Karpas-422 (cell line): ENCODE data around the gene METTL5. TPM values are rescaled to one million over a fixed set of nuclear protein-coding genes. Genes with fewer than 3 reads are reported as not detected.
A peak's percentile ranks its signal among the peaks of the same experiment; 100 is the strongest.
"Not testable (repeated sequence)": the region's sequence is repeated elsewhere in the genome, so short reads cannot be mapped to it uniquely, and the experiment has no call there.

Experiments used
- DNase-seq: peaks from one replicate; pipeline ENCODE4 v3.0.0-alpha.2; 2015
- H2AFZ ChIP-seq: fragments of 200-600 bp; sonication (generic); 2 replicates; pipeline ENCODE4 v1.6.1; 2014; ENCODE audit warnings: antibody characterized with exemption, low read length, mixed read lengths
- H3K27ac ChIP-seq: fragments of 200-600 bp; sonication (generic); 2 replicates; pipeline ENCODE4 v1.5.1; 2014; ENCODE audit warnings: mild to moderate bottlenecking, low read length, moderate library complexity
- H3K27me3 ChIP-seq: fragments of 200-600 bp; sonication (generic); 2 replicates; pipeline ENCODE4 v1.6.1; 2014; ENCODE audit warnings: low read length, mixed read lengths
- H3K36me3 ChIP-seq: fragments of 200-600 bp; sonication (generic); 2 replicates; pipeline ENCODE4 v1.6.1; 2014; ENCODE audit warnings: low read length, mixed read lengths; ENCODE audit not compliant: insufficient read depth
- H3K4me1 ChIP-seq: fragments of 200-600 bp; sonication (generic); 2 replicates; pipeline ENCODE4 v1.6.1; 2014; ENCODE audit warnings: mild to moderate bottlenecking, low read length, mixed read lengths
- H3K4me2 ChIP-seq: fragments of 200-600 bp; sonication (generic); 2 replicates; pipeline ENCODE4 v1.6.1; 2014; ENCODE audit warnings: low read length, low read depth, mild to moderate bottlenecking; ENCODE audit not compliant: poor library complexity, severe bottlenecking
- H3K4me3 ChIP-seq: fragments of 200-600 bp; sonication (generic); 2 replicates; pipeline ENCODE4 v1.5.1; 2014; ENCODE audit warnings: mild to moderate bottlenecking, antibody characterized with exemption, low read length, mixed read lengths
- H3K79me2 ChIP-seq: fragments of 200-600 bp; sonication (generic); 2 replicates; pipeline ENCODE4 v1.6.1; 2014; ENCODE audit warnings: mild to moderate bottlenecking, low read length, mixed read lengths
- H3K9ac ChIP-seq: fragments of 200-600 bp; sonication (generic); 2 replicates; pipeline ENCODE4 v1.6.0; 2014; ENCODE audit warnings: low read length
- H3K9me2 ChIP-seq: fragments of 200-600 bp; sonication (generic), shearing (Covaris generic); replicated peaks from 2 replicates; pipeline ENCODE4 v1.6.0; 2014; ENCODE audit warnings: mild to moderate bottlenecking, low read length, moderate library complexity; ENCODE audit not compliant: insufficient read depth
- H3K9me3 ChIP-seq: fragments of 300-700, 200-600 bp; sonication (generic); 2 replicates; pipeline ENCODE4 v1.6.1; 2014; ENCODE audit warnings: low read length, mixed read lengths
- H4K20me1 ChIP-seq: fragments of 200-600 bp; sonication (generic); 2 replicates; pipeline ENCODE4 v1.6.1; 2014; ENCODE audit warnings: mild to moderate bottlenecking, antibody characterized with exemption, low read length, low read depth; ENCODE audit not compliant: insufficient read depth
- total RNA-seq: library from RNA; depleted of rRNA; stranded (reverse); fragments of >200 nt; shearing (Covaris generic); gene quantifications from 2 replicates; pipeline ENCODE4 v1.2.3, GENCODE V29; 2014; ENCODE audit warnings: low replicate concordance

Gene METTL5
- total RNA-seq, 1 experiment from 2014 or later: 100 TPM

DNA sequence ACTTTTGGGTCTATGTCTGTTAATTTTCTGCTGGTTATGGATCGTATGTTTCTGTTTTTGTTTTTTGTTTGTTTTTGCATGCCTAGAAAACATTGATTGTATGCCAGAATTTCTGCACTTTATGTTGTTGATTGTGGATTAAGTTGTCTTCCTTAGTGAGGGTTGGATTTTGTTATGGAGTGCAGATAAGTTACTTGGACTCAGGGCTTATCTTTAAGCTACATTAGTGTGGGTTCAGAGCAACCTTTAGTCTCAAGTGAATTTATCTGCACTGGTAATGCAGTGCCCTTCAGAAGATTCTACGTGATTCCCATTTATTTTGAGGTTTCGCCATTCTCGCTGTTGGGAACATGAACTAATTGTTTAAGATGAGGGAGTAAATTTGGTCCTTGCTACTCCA is 35.4 kb upstream of the METTL5 start:
- peak; percentile 28 for DNase-seq
- H3K36me3 ChIP-seq: no peaks in the 10 kb centered on the region
- H3K79me2 ChIP-seq: peaks cover 65% of the 10 kb centered on the region
- no peaks in the 10 kb centered on the region for H3K9me2 ChIP-seq
- H4K20me1 ChIP-seq: no peaks in the 10 kb centered on the region
- no peak overlapping the region for H3K4me2 ChIP-seq
- no peak overlapping the region for H2AFZ ChIP-seq
- no peaks in the 10 kb centered on the region for H3K9me3 ChIP-seq
- no peak overlapping the region for H3K9ac ChIP-seq
- no peaks in the 10 kb centered on the region for H3K4me1 ChIP-seq
- no peak overlapping the region for H3K4me3 ChIP-seq
- no peak overlapping the region for H3K27ac ChIP-seq
- H3K27me3 ChIP-seq: no peaks in the 10 kb centered on the region

GRCh38 chr2:169859423-169859822 is 34.7 kb upstream of the METTL5 start:
- Histone ChIP-seq H3K36me3 (peaks cover 3% of the 10 kb centered on the region), H3K27me3 (no peaks in the 10 kb centered on the region), H4K20me1 (no peaks in the 10 kb centered on the region), H3K27ac (no peak overlapping the region), H3K4me1 (no peaks in the 10 kb centered on the region), H2AFZ (no peak overlapping the region), H3K9me3 (no peaks in the 10 kb centered on the region), H3K4me3 (no peak overlapping the region), H3K9ac (no peak overlapping the region), H3K9me2 (no peaks in the 10 kb centered on the region), H3K4me2 (no peak overlapping the region), H3K79me2 (peaks cover 70% of the 10 kb centered on the region)
- no peak for DNase-seq

- not testable (repeated sequence) for H3K27ac ChIP-seq, H3K4me2 ChIP-seq, DNase-seq, H3K4me3 ChIP-seq, H3K4me1 ChIP-seq, H4K20me1 ChIP-seq, H3K9ac ChIP-seq, H3K9me2 ChIP-seq, H2AFZ ChIP-seq, H3K27me3 ChIP-seq, H3K9me3 ChIP-seq, H3K36me3 ChIP-seq
- peaks cover 64% of the 10 kb centered on the region for H3K79me2 ChIP-seq
Measured at GRCh38 chr2:169855281-169856258, 30.9 kb upstream of the METTL5 start.

- Histone ChIP-seq H2AFZ (no peak overlapping the region), H3K4me1 (peaks cover 6% of the 10 kb centered on the region), H3K27me3 (no peaks in the 10 kb centered on the region), H3K9ac (no peak overlapping the region), H3K36me3 (peaks cover 6% of the 10 kb centered on the region), H3K9me2 (no peaks in the 10 kb centered on the region), H3K9me3 (no peaks in the 10 kb centered on the region), H3K4me2 (no peak overlapping the region), H4K20me1 (no peaks in the 10 kb centered on the region), H3K79me2 (peaks cover 64% of the 10 kb centered on the region), H3K4me3 (no peak overlapping the region), H3K27ac (no peak overlapping the region)
- DNase-seq: peak; percentile 32
Measured at GRCh38 chr2:169853041-169853668, 28.4 kb upstream of the METTL5 start.

DNA sequence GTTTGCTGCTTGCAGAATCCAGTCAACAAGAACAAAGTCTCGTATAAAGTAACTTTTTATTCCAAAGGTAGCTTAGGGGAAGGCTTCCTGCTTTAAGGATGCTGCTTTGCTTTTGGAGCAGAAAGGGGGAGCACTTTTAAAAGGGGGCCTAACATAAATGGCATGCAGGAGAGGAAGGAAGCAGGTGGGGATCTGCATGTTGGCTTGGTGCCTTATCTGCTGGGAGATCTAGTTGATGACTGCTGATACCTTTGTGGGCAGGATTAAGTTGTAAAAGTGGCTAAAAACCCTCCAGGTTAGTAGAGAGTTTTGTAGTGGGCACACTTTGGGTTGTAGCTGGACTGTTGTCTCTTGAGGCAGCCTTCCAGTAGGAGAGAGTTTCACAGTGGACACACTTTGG is 25.0 kb upstream of the METTL5 start:
- H4K20me1 ChIP-seq: no peaks in the 10 kb centered on the region
- peaks cover 6% of the 10 kb centered on the region for H3K4me1 ChIP-seq
- no peak overlapping the region for H2AFZ ChIP-seq
- H3K79me2 ChIP-seq: peaks cover 87% of the 10 kb centered on the region
- H3K36me3 ChIP-seq: peaks cover 3% of the 10 kb centered on the region; the same call in 1 of the 2 replicates
- DNase-seq: peak; percentile 40
- no peak overlapping the region for H3K4me3 ChIP-seq
- no peaks in the 10 kb centered on the region for H3K9me2 ChIP-seq
- H3K27me3 ChIP-seq: no peaks in the 10 kb centered on the region
- H3K9me3 ChIP-seq: no peaks in the 10 kb centered on the region
- H3K9ac ChIP-seq: no peak overlapping the region
- no peak overlapping the region for H3K4me2 ChIP-seq
- H3K27ac ChIP-seq: no peak overlapping the region

GRCh38 chr2:169848959-169849693 is 24.4 kb upstream of the METTL5 start:
- H3K4me2 ChIP-seq, H3K9ac ChIP-seq, H3K27ac ChIP-seq, H3K4me1 ChIP-seq, H2AFZ ChIP-seq, H3K36me3 ChIP-seq, H3K9me2 ChIP-seq, H3K4me3 ChIP-seq, H3K9me3 ChIP-seq, H3K27me3 ChIP-seq, H4K20me1 ChIP-seq: not testable (repeated sequence)
- peak; percentile 15 for DNase-seq
- H3K79me2 ChIP-seq: peaks cover 87% of the 10 kb centered on the region

DNA sequence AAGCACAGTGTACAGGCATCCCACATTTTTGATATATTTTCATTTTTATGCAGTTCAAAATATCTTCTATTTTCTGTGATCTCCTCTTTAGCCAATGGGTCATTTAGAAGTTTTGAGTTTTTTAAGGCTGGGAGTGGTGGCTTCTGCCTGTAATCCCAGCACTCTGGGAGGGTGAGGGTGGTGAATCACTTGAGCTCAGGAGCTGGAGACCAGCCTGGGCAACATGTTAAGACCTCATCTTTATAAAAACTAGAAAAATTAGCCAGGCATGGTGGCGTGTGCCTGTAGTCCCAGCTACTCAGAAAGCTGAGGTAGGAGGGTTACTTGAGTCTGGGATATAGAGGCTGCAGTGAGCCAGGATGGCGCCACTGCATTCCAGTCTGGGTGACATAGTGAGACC is 20.3 kb upstream of the METTL5 start:
- Histone ChIP-seq H3K27me3 (no peaks in the 10 kb centered on the region), H3K4me1 (peaks cover 6% of the 10 kb centered on the region), H2AFZ (no peak overlapping the region), H3K36me3 (0 out of 2 replicates have a peak, but pooled peaks cover 3% of the 10 kb centered on the region), H3K4me3 (no peak overlapping the region), H3K79me2 (peaks cover 83% of the 10 kb centered on the region), H3K4me2 (no peak overlapping the region), H3K9me2 (no peaks in the 10 kb centered on the region), H3K27ac (no peak overlapping the region), H4K20me1 (no peaks in the 10 kb centered on the region), H3K9me3 (no peaks in the 10 kb centered on the region), H3K9ac (no peak overlapping the region)
- DNase-seq: peak; percentile 31

DNA sequence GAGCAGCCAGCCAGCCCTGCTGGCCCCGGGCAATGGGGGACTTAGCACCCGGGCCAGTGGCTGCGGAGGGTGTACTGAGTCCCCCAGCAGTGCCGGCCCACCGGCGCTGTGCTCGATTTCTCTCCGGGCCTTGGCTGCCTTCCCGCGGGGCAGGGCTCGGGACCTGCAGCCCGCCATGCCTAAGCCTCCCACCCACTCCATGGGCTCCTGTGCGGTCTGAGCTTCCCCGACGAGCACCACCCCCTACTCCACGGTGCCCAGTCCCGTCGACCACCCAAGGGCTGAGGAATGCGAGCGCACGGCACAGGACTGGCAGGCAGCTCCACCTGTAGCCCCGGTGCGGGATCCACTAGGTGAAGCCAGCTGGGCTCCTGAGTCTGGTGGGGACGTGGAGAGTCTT is 16.9 kb upstream of the METTL5 start:
- H3K4me1 ChIP-seq, H3K4me3 ChIP-seq, H3K9me2 ChIP-seq, H3K9me3 ChIP-seq, H3K9ac ChIP-seq, DNase-seq, H3K27me3 ChIP-seq, H3K4me2 ChIP-seq, H3K36me3 ChIP-seq, H3K27ac ChIP-seq, H2AFZ ChIP-seq, H4K20me1 ChIP-seq: not testable (repeated sequence)
- peaks cover 85% of the 10 kb centered on the region for H3K79me2 ChIP-seq
